GM21737 (cell line): ENCODE measurements around the gene BACH2.

ENCODE experiments used
- ATAC-seq: cut with Tn5 transposase; IDR thresholded peaks from one replicate; pipeline ENCODE4 v1.9.1; 2021; ENCODE audit warnings: mild to moderate bottlenecking, moderate library complexity; ENCODE audit not compliant: unreplicated experiment

BACH2 gene

DNA sequence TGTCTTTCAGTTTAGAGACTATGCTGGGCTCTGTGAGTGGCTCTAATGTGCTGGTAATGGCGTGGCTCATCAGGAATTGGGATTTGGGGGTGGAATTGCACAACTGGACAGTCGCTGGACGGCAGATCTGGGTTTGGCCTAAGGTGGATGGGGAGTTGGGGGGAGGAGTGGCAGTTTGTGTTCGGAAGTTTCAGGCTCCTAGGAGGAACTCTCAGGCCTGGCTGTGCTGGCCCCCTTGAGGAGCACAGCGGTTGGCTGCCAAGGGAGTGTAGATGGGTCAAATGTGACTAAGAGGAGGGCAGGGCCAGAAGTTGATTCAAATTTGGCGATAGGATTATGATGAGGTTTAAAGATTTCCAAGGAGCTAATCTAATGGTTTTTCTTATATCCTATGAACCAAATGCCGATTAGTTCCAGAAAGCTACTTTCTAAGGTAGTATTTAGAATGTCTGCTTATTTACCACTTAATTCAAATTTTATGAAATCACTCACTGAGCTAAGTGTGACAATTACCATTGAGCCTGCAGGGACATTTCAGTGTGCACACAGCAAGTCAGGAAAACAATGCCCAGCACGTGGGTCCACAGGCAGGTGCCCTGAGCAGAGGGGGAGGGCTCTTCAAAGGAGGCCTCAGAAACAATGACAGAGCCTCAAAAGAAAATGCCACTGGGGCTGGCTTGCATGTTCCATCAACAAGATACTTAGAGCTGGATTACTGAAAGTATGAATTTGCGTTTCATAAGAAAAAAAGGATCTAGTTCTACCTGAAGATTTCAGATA is 291.4 kb downstream of the BACH2 start:
- no peak for ATAC-seq

DNA sequence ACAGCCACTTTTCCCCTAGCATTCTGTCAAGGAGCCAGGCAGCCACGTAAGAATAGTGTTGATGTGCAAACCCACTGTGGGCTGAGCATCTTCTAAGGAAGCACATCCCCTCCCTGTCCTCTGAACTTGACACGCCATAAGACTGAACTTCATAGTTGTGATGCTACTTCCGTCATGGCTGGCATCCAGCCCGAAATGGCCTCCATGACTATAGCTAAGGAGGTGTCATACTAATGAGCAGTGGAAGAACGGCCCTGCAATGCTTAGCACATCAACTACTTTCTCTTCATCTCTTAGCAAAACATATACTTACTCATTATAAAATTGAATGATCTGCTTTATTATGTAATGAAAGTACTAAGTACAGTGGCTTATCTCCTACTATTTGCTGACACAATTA is 292.1 kb downstream of the BACH2 start:
- ATAC-seq: no peak

DNA sequence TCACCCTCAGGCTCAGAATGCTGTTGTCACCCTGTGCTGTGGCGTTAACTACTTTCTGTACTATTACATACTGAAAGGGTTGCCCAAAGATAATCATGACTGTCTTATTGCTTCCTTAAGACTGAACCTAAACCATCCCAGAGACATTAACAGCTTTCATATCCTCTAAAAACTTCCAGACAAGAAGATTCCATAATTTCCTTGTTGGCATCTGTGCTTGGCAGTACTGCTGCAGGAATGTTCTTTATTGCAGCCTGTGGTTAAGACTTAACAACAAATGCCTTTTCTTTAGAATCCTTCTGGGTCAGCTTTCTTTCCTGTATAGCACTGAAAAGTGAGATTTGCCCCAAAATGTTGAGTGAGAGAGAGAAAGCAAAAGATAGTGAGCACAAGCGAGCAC is 292.7 kb downstream of the BACH2 start:
- no peak for ATAC-seq

DNA sequence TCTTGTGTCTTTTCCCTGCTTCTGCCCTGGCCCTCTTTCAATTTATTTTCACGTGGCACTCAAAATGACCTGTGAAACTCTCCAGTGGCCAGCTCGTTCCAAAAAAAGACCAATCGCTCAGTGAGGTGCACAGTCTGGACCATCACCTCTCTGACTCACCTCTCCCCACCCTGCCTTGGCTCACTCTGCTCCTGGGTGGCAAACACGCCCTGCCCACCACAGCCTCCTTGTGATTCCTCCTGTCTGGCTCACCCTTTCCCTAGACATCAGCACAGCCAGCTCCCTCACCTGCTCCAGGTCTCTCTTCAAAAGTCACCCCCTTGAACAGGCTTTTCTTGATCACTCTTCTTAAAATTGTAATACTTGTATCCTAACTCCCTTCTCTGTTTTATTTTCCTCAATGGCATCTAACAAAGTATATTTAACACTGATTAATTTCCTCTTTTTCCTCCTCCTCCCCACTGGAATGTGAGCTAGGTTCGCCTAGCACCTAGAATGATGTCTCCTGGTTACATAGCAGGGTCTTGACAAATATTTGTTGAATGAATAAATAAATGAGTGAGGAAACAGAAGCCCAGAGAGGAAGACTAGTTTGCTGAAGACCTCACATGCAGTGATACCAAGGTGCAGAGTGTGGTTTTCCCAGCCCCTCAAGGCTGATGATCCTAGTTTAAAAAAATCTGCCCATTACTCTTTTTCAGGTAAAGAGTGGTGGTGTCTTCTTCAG is 293.4 kb downstream of the BACH2 start:
- no peak for ATAC-seq

DNA sequence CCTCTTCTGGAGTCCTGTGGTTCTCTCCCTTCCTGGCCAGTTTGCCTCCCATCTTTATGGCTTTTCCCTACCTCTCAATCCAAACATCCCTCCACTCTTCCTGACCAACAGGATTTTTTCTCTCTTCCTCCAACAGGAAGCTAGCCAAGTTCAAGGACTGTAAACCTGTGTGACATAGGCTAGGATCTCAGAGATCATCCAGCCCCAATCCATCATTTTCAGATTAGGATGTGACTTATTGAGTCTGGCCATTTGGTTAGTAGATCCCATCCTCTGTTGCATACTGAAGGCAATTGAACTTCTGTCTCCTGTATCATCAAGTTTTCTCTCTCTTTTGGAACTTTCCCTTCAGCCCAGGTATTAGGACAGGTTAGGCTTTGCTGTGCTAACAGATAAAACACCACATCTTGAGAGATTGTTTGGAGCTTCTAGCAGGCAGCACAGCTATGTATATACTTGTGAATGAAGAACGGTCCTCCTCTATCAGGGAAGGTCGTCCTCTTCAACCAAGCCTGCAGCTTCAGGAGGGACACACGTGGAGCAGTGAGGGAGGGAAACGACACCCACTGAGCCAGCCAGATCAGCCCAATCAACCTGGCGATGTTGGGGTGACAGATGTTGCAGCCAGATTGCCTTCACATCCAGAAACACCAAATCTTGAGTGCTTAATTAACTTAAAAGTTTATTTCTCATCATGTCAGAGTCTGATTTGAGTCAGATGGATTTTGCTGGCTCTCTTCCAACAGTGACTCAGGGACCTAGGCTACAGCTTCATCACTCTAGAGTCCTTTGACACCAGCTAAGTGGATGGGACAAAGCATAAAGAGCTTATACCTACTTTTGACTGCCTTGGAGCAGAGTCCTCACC is 295.5 kb downstream of the BACH2 start:
- ATAC-seq: no peak

DNA sequence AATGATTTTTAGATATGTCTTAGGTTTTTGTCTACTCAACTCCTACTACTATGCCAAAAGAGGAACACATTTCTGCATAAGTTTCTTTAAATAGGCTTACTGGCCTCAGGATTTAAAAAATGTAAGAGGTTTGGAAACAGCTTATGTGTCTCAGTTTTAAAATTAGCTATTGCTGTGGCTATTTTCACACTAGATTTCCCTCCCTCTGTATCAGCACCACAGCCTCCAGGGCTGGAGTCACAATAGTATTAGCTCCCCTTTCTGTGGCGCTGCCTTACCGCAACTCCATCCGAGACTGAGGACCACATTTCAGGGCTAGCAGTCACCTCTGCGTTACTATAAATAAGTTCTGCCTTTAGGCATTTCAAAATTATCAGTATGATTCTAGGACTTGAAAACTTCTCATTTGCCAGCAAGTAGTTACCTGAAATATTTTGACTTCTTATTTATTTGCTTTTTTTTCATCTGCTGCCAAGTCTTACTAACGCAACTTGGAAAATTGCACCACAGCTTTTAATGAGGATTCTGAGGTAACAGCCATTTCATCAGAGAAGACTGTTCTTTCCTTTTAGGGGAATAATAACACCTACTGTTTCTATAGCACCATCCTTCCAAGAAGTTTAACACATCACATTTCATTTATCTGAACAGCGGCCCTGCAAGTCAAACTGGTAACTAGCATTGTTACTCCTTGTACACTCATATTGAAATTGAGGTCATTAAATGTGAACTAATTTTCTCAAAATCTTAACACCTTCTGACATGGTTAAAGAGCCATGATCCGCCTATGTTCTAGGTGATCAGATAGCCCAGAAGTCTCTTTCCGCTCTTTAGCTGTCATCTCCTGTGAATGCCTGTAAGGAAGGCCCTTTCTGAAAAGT is 296.5 kb downstream of the BACH2 start:
- no peak for ATAC-seq

DNA sequence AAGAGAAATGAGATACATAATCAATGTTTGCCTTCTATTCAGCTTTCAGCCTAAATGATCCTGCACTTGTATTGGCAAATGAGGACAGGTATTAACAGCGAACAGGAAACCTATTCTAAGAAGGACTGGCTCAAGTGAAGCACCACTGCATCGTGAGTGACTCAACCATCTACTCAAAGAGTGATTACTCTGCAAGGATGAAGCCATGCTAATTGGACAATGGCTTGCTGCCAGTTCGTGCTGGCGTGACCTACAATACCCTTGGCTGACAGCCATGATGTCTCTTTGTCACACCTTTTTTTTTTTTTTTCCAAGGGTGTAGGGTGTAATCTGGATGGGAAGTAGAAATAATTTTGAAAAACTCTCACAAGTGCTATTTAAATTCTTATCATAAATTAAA is 297.5 kb downstream of the BACH2 start:
- ATAC-seq: no peak

DNA sequence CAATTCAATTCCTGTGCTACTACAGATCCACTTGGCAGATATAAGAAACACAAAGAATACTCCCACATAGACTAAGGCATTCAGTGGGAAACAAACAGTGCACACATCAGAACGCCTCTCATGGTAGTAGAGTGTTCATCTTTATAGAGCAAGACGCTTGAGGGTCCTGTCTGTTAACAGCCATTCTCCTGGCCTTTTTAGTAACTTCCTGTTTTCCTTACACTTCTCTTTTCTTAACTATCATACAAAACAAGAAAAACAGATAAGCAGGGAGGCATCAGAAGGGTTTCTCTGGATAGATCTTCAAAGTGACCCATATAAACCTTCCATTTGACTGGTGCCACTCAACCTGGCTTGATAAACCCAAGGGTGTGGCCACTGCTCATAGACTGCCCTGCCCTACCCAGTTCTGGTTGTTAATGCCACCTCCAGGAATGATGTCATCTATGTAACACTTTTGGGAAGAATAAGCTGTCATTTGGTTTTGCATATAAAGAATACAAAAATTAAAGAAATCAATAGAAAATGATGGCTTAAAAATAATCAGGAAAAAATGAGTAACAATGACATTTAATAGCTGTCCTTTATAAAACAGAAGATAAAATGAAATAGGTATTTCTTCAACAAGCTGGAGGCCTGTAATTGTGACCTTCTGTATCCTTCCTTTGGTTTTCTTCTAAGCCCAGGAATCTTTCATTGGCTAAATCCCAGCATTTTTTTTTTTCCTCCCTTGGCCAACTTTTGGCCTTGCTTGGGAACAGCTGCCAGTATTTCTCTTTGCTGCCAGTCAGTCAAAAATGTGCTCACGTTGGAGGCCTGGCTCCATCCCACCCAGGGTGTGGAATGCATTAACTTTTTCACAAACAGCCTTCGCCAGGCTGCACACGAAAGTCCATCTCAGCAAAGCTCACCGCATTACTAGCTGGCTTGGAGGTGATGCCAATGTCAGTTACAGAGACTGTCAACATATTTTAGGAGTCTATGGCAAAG is 298.9 kb downstream of the BACH2 start:
- ATAC-seq: no peak

DNA sequence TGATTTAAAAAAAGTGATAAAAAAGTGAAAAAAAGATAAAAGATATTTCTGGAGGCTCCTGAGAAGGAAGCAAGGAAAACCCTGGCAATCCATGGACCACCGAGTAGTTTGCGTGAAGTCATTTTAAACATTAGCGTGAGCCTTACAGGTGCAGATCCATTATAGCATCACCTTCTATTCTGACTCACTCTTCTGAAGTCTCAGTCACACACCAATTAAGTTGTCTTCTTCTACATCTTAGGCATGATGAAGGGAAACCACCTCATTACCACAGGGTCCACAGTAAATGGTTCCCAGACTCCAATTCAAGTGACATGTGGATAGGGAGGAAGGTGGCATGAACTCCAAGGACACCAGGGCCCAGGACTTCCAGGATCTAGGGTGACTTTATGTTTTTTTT is 303.2 kb downstream of the BACH2 start:
- ATAC-seq: no peak

DNA sequence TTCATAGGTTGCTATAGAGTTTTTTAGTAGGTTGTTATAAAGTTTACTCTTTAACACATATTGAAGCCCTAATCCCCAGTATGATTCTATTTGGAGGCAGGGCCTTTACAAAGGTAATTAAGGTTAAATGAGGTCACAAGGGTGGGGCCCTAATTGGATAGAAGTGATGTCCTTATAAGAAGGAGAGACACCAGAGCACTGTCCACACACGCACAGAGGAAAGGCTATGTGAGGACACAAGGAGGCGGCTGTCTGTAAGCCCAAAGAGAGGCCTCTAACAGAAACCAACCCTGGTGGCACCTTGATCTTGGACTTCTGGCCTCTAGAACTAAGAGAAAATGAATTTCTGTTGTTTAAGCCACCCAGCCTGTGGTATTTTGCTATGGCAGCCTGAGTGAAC is 303.8 kb downstream of the BACH2 start:
- ATAC-seq: no peak

DNA sequence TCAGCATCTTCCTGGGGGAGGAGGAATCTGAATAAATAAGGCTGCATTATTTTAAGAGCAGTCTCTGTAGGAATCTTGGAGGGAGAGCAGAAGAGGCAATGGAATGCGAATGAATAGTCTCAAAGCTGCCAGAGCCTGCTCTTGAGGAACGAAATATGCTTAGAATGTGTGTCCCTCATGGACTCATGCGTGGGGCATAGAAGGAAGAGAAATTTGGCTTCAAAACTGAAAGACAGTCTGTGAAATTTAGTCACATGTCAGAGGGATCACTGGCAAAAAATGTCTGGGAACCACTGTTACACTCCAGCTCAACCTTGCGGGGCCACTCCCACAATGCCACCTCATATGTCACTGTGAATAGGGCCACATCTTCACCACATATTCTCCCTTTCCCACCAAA is 306.9 kb downstream of the BACH2 start:
- no peak for ATAC-seq

DNA sequence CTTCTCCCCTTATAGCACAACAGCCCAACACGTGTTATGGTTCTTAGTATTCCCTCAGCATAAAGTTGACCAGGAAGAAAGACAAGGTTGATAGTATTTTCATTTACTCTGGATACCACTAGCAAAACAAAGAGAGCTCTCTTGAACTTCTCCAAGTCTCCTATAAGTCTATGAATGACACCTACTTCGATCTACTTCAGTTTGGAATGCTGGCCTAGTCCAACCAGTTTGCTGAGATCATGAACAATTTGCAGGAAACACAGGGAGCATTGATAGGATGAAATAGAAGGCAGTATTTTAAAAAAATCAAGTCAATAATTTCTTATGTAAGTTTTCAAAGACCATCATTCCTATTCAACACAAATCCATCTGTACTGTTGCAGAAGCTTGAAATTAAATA is 308.8 kb downstream of the BACH2 start:
- ATAC-seq: no peak

DNA sequence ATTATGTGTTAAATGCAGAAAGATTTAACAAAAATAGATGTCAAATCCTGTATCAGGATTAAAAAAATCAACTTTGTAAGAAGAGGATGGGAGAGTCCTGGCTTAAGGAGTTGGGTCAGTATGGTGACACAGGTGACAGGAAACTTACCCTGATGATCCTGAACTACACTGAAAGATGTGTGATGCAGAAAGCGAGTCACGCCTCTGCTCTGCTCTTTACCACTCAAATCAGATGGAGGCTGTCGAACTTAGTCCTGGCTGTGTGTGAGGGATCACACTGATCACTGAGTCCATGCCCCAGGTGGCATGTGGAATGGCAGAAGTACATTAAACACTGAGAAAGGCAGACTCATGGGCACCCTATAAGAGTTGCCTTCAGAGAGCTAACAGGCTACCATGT is 309.5 kb downstream of the BACH2 start:
- ATAC-seq: no peak

DNA sequence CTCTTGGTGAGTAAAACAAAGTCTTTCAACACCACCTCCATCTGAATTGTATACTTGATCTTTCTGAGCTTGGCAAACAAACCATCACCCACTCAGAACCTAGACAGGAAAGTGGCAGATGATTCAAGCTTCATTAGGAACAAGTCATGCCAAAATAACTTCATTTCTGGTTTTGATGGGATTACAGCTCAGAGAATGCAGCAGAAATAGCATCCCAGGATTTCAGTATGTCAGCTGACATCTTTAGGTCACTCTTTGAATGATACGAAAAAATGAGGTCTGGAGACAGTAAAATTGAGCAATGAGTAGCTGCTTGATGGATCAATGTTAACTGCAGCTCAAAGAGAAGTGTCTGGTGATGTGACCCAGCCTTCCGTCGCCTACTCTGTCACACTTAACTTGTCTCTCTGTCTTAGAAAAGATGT is 310.0 kb downstream of the BACH2 start:
- ATAC-seq: no peak

DNA sequence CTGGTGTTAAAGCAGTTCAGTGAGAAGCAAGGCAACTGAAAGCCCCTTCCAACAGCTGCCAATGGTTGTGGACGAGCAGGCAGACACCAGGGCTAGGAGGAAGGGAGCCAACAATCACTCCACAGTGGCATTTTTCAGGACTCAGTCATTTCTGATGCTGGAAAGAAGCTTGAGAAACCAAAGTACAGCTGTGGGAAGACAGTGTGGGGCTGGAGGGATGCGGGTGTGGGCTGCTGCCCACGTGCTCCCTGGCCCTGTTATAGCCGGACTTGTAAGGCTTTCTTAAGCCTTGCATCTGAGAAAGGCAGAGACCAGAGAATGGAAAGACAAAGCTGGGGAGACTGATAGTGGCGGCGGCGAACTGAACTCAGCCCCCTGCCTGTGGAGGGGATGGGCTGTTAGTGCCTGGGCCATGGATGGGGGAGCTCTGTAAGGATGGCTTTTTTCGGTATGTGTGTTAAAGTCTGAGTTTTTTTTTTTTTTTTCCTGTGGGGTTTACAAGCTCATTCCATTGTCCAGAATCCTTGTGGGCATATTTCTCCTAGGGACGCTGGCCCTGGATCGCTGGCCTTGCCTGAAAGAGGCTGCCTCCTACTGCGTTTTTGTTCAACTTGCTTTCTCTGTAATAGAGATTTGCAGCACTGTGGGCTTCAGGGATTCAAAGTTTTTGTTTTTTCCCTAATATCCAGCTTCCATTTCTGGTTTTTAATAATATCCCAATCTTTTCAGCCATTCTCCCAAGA is 310.7 kb downstream of the BACH2 start:
- no peak for ATAC-seq

DNA sequence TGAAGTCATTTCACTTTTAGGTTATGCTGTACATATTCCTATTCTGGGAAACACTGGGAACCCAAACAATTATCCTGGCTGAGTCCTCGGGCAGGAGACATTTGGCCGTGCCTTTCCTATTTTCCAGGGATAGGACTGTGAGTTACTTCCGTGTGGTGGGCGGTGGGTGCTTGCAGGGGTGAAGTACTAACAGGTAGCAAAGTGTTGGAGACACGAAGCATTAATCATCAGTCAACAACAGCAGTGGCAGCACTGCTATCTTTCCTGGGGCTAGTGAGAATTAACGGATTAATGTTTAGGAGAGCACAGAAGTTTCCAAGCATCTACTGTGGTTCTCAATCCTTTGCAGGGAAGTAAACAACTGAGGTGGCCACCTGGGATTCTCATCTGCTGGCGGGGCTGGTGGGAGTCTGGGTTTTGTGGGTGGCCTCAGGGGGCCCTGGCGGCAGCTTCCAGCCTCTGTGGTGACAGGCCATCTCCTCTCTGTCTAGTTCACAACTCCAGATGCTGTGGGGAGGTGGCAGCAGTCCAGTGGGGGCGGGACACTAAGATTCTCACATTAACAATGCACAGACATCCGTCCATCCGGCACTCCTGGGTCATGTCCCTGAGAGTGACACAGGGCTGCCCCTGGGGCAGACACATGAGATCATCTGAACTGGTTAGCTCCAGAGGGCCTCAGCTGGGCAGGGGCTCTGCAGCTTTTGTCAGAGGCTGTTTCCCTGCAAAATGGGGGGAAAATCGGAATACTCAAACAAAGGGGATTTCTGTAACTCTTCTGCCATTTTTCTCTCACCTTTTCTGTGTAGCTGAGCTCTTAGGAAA is 311.5 kb downstream of the BACH2 start:
- no peak for ATAC-seq

DNA sequence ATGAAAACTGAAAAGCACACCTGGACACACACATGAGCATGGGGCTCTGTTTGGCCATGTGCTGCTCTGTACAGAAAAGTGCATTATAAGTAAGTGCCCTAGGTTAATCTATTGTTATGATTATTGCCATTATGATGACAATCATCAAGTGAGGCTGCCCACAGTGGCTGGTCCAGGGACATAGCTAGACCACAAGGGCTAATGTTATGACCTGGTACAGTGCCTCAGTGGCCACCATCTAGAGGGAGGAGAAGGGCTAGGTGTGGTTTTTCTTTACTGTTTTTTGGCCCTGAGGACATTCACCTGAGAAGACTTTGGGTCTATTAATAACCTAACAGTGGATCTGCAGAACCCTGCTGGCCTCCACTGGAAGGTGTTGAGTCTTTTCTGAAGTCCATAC is 316.3 kb downstream of the BACH2 start:
- ATAC-seq: no peak
